Smooth muscle cell (in vitro differentiated cells): Measurements from ENCODE around the gene ANTXR1. TPM values are rescaled to one million over a fixed set of nuclear protein-coding genes. Genes with fewer than 3 reads are reported as not detected.
A peak's percentile ranks its signal among the peaks of the same experiment; 100 is the strongest.

Source experiments
- DNase-seq: peaks from one replicate; lab custom pipeline; 2025; ENCODE audit not compliant: unreplicated experiment; lab: John Stamatoyannopoulos, UW
- H2AFZ ChIP-seq: fragments of 200-600 bp; sonication (generic); 2 replicates; pipeline ENCODE4 v1.6.0; 2016; ENCODE audit warnings: antibody characterized with exemption, low read depth, mild to moderate bottlenecking
- H3F3A ChIP-seq: fragments of 200-600 bp; sonication (generic); 2 replicates; pipeline ENCODE4 v1.6.0; 2017; ENCODE audit warnings: antibody characterized with exemption, low read depth
- H3K27ac ChIP-seq: fragments of 200-600 bp; sonication (generic); 2 replicates; pipeline ENCODE4 v1.5.1; 2016; ENCODE audit warnings: low read depth, mild to moderate bottlenecking
- H3K27me3 ChIP-seq: fragments of 200-600 bp; sonication (generic); 2 replicates; pipeline ENCODE4 v1.6.1; 2016; ENCODE audit warnings: low read depth, mild to moderate bottlenecking
- H3K36me3 ChIP-seq: fragments of 200-600 bp; sonication (generic); 2 replicates; pipeline ENCODE4 v1.5.1; 2016; ENCODE audit warnings: low read depth
- H3K4me1 ChIP-seq: fragments of 200-600 bp; sonication (generic); 2 replicates; pipeline ENCODE4 v1.5.1; 2016; ENCODE audit warnings: low read depth
- H3K4me2 ChIP-seq: fragments of 200-600 bp; sonication (generic); 2 replicates; pipeline ENCODE4 v1.6.0; 2016; ENCODE audit warnings: mild to moderate bottlenecking
- H3K4me3 ChIP-seq: fragments of 200-600 bp; sonication (generic); 2 replicates; pipeline ENCODE4 v1.5.1; 2016; ENCODE audit warnings: mild to moderate bottlenecking
- H3K79me2 ChIP-seq: fragments of 200-600 bp; sonication (generic); 2 replicates; pipeline ENCODE4 v1.6.0; 2016; ENCODE audit warnings: low read depth, mild to moderate bottlenecking
- H3K9ac ChIP-seq: fragments of 200-600 bp; sonication (generic); 2 replicates; pipeline ENCODE4 v1.6.0; 2016; ENCODE audit warnings: low read depth
- H3K9me3 ChIP-seq: fragments of 200-600 bp; sonication (generic); replicated peaks from 2 replicates; pipeline ENCODE4 v1.5.1; 2016; ENCODE audit warnings: low read depth
- H4K20me1 ChIP-seq: fragments of 200-600 bp; sonication (generic); 2 replicates; pipeline ENCODE4 v1.6.0; 2016; ENCODE audit warnings: low read depth
- WGBS: methylation state at CpG from one replicate; pipeline ENCODE4 v1.1.7; 2016; ENCODE audit warnings: low lambda C conversion rate; 5-methylcytosine and 5-hydroxymethylcytosine counted together
- polyA plus RNA-seq: library from polyadenylated mRNA; unstranded; fragments of >200 nt; fragmentation: Nextera tagmentation; extraction: Ambion mirVana; gene quantifications from 2 replicates; pipeline ENCODE4 v1.2.1, GENCODE V29; 2016
- total RNA-seq: library from RNA; depleted of rRNA; stranded (reverse); fragments of >200 nt; gene quantifications from 2 replicates; pipeline ENCODE4 v1.2.3, GENCODE V29; 2014
- TF ChIP-seq, protein P1 (sequence below): fragments of 200-600 bp; sonication (generic); IDR thresholded peaks from 2 replicates; pipeline ENCODE4 v1.5.1; 2017; ENCODE audit warnings: borderline replicate concordance, mild to moderate bottlenecking, antibody characterized with exemption; ENCODE audit not compliant: insufficient read depth, poor library complexity, severe bottlenecking

Gene ANTXR1
- total and polyA plus RNA-seq, 2 experiments from 2014 or later, result 292 to 309 TPM

DNA sequence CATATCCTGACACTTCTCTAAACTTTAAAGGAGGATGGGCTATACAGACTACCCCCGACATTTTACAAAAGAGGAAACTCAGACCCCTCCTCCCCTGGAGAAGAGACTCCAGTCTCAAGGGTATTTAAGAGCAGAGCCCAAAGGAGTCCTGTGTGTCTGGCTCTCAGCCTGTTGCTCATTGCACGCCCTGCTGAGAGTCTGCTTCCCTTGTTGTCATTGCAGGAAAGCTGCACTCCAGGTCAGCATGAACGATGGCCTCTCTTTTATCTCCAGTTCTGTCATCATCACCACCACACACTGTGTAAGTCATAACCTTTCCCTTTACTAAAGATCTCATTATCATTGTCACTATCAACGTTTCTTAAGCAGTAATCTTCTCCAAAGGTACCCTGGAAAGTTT is 111.4 kb downstream of the ANTXR1 start:
- TF ChIP-seq, protein P1, sequence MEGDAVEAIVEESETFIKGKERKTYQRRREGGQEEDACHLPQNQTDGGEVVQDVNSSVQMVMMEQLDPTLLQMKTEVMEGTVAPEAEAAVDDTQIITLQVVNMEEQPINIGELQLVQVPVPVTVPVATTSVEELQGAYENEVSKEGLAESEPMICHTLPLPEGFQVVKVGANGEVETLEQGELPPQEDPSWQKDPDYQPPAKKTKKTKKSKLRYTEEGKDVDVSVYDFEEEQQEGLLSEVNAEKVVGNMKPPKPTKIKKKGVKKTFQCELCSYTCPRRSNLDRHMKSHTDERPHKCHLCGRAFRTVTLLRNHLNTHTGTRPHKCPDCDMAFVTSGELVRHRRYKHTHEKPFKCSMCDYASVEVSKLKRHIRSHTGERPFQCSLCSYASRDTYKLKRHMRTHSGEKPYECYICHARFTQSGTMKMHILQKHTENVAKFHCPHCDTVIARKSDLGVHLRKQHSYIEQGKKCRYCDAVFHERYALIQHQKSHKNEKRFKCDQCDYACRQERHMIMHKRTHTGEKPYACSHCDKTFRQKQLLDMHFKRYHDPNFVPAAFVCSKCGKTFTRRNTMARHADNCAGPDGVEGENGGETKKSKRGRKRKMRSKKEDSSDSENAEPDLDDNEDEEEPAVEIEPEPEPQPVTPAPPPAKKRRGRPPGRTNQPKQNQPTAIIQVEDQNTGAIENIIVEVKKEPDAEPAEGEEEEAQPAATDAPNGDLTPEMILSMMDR, result no peak
- H3K4me2 ChIP-seq, result no peak overlapping the region
- no peaks in the 10 kb centered on the region for H4K20me1 ChIP-seq
- no peaks in the 10 kb centered on the region for H3K4me1 ChIP-seq
- no peak overlapping the region for H2AFZ ChIP-seq
- H3K27ac ChIP-seq, result no peak overlapping the region
- 77% methylated on average over 4 of the region's 4 CpGs for WGBS
- peaks cover 21% of the 10 kb centered on the region for H3K36me3 ChIP-seq
- no peaks in the 10 kb centered on the region for H3K9me3 ChIP-seq
- H3K79me2 ChIP-seq, result no peaks in the 10 kb centered on the region
- H3K4me3 ChIP-seq, result no peak overlapping the region
- no peaks in the 10 kb centered on the region for H3K27me3 ChIP-seq
- no peak overlapping the region for H3K9ac ChIP-seq
- DNase-seq, result no peak
- H3F3A ChIP-seq, result peaks cover 8% of the 10 kb centered on the region

DNA sequence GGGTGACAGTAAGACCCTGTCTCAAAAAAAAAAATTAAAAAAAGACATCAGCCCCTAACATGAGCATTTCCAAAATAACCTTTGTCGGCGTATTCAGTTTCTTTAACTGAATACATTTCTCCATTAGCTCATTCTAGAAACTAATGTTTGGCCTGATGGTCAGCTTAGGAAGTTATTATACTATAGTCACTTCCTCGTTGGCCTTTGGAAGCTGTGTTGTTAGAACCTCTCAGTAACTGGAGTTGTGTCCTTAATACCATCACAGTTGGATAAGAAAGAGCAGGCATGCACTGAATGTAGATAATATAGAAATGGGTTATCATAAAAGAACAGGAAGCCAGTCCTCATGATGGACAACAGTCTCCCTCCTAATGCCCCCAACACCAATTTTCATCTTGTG is 112.8 kb downstream of the ANTXR1 start:
- Histone ChIP-seq H3K9me3 (no peaks in the 10 kb centered on the region), H3K27ac (no peak overlapping the region), H2AFZ (no peak overlapping the region), H3K4me1 (no peaks in the 10 kb centered on the region), H3K4me2 (no peak overlapping the region), H4K20me1 (no peaks in the 10 kb centered on the region), H3K36me3 (peaks cover 30% of the 10 kb centered on the region), H3K9ac (no peak overlapping the region), H3F3A (peaks cover 8% of the 10 kb centered on the region), H3K27me3 (no peaks in the 10 kb centered on the region), H3K79me2 (no peaks in the 10 kb centered on the region), H3K4me3 (no peak overlapping the region)
- TF ChIP-seq, protein P1, result no peak
- DNase-seq, result no peak
- 98% methylated on average over 3 of the region's 3 CpGs for WGBS

DNA sequence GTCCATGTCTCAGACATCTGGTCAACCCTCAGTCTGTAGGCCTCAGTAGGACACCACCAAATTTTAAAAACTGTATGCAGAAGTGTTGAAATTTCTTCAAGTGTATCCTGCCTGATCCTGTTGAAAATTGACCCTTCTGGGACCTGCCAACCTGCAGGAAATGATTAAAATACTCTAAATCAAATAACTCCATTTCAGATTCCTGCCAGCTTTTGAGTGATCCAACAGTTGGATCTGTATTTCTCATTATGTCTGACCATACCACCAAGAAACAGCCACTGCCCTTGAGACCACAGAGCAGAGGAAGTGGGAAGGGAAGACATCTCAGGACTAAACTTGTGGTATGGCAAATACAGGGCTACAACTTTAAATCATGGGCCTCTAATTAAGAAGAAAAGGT is 113.4 kb downstream of the ANTXR1 start:
- Histone ChIP-seq H2AFZ (no peak overlapping the region), H4K20me1 (no peaks in the 10 kb centered on the region), H3K27ac (no peak overlapping the region), H3K79me2 (no peaks in the 10 kb centered on the region), H3K9me3 (no peaks in the 10 kb centered on the region), H3K36me3 (peaks cover 35% of the 10 kb centered on the region), H3K4me3 (no peak overlapping the region), H3K4me2 (no peak overlapping the region), H3K4me1 (no peaks in the 10 kb centered on the region), H3K27me3 (no peaks in the 10 kb centered on the region), H3K9ac (no peak overlapping the region), H3F3A (peaks cover 8% of the 10 kb centered on the region)
- TF ChIP-seq, protein P1, result no peak
- no peak for DNase-seq

DNA sequence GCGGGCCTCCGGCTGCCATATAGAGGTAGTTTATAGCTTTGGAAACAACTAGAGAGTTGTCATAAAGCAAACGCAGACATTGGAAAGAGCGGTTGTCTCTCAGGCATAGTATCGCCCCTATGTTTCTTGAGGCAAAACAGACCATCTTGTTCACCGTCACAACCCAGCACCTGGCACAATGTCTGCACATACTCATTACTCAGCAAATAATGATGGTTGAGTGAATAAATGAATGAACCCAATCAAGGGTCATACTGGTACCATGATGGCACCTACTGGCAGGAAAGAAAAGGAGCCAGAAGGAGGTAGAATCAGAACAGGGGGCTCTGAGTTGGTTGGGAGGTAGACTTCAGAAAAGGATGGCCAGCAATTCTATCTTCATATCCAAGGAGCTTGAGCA is 118.5 kb downstream of the ANTXR1 start:
- Histone ChIP-seq H3K4me1 (peaks cover 4% of the 10 kb centered on the region), H2AFZ (no peak overlapping the region), H3F3A (peaks cover 26% of the 10 kb centered on the region), H3K9ac (no peak overlapping the region), H3K36me3 (peaks cover 22% of the 10 kb centered on the region), H3K9me3 (no peaks in the 10 kb centered on the region), H3K4me2 (no peak overlapping the region), H4K20me1 (no peaks in the 10 kb centered on the region), H3K27ac (peak overlapping the region; percentile 7), H3K79me2 (no peaks in the 10 kb centered on the region), H3K27me3 (no peaks in the 10 kb centered on the region), H3K4me3 (no peak overlapping the region)
- 97% methylated on average over 6 of the region's 6 CpGs for WGBS
- DNase-seq, result no peak
- TF ChIP-seq, protein P1, result no peak
